Kidney capillary endothelial cell (primary cell): ENCODE data around the gene AUP1.
A peak's percentile ranks its signal among the peaks of the same experiment; 100 is the strongest.
"Not testable (repeated sequence)": the region's sequence is repeated elsewhere in the genome, so short reads cannot be mapped to it uniquely, and the experiment has no call there.

ENCODE experiments used
- DNase-seq: peaks from one replicate; pipeline ENCODE4 v3.0.0-alpha.2; 2018; ENCODE audit warnings: low spot score

AUP1 gene

DNA sequence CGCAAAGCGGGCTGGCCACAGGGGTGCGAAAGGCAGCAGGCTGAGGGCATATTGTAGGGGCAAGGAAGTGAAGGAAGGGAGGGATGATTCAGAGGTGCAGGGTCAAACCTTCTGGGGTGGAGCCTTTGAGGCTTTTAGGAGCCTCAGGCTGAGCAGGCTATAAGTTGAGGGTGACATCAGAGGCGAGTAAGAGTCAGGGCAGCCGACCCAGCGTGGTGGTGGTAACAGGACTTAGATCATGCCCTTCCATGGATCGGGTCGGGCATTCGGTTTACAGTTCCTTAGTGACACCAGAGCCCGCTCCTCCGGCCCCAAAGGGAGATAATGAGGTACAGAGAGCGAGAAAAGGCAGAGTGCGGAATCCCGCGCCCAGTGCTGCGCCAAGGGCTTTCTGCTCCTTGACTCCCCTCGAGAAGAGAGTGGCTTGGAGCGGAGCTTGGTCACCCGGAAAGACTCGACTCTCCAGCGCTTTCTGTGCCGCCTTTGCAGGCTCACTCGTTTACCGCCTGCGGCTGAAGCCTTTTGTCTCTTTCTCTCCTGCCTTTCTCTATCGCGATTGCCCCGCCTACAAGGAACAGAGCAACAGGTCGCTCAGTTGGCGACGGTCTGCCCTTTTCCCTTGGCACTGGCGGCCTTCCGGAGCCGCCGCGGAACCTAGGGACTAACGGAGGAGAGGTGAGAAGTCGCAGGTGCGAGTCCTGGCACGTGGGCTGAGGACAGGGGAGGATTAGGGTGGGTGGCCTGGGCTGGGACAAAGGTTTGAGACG is 30.8 kb downstream of the AUP1 start:
- no peak for DNase-seq

DNA sequence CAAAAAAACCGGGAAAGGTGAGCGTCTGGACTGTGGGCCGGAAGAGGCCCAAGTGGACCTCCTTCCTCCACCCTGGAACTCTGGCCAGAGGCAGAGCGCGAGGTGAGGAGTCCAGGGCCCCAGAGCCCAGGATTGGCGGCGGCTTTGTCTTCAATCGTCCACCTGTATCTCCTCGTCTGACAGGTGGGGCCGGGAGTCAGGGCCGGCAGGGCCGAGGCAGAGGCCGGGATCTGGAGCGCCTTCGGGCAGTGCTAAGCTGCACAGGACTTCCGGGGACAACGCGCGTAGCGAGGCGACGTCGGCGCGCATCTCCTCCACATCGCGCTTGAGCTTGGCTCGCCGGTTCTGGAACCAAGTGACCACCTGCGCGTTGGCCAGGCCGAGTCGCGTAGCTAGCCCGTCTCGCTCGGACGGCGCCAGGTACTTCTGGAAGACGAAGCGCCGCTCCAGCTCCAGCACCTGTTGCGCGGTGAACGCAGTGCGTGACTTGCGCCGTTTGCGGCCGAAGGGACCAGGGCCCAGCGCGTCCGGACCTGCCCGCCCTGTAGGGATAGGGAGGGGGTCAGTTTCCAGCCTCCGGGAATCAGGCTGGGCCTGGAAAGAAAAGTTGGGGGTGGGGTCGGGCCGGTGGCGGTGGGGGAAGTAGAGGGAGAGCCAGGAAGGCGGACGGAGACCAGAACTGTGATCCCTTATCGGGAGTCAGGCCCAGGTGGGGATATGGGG is 31.6 kb downstream of the AUP1 start:
- DNase-seq, result no peak

DNA sequence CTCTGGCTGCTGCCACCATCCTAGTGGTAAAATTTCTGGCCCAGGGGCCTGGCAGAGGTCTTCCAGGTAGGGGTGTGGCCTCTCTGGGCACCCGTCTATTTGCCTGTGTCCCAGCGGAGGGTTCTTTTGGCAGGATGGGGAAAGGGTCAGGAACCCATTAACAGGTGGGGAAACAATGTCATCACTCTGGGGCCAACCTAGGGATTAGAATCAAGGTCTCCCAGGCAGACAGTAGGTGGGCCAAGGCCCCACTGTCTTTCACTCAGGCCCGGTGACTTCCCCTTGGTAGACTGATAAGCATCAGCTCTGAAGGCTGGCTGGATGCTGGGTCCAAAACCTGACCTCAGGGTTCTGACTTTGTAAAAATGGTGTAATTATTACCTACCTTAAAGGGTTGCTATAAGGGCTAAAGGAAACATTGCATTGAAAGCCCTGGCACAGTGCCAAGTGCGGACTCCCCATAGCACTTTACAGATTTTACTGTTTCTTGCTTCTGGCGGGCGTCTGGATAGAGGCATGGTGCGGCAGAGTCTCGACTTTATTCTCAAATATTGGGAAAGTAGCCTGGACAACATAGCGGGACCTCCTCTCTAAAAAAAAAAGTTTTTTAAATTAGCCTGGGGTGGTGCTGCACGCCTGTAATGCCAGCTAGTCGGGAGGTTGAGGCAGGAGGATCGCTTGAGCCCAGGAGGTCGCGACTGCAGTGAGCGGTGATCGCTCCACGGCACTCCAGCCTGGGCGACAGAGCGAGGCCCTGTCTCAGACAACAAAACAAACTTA is 32.3 kb downstream of the AUP1 start:
- DNase-seq, result no peak

DNA sequence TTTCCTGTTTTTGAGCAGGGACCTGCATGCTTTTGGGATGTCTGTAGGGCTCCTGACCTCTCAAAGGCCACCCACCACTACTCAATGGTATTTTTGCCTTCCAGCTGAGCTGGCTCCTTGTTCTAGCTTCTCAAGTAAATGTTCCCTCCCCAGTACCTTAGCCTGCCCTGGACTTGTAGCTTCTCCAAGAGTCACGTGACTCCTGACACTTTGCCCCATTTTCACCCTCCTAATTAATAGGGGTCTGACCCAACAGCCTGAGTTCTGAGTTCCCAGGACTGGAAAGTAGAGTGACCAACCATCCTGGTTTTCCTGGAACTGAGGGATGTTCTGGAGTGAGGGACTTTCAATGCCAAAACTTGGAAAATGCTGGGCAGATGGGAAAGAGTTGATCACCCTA is 34.1 kb downstream of the AUP1 start:
- DNase-seq, result no peak

DNA sequence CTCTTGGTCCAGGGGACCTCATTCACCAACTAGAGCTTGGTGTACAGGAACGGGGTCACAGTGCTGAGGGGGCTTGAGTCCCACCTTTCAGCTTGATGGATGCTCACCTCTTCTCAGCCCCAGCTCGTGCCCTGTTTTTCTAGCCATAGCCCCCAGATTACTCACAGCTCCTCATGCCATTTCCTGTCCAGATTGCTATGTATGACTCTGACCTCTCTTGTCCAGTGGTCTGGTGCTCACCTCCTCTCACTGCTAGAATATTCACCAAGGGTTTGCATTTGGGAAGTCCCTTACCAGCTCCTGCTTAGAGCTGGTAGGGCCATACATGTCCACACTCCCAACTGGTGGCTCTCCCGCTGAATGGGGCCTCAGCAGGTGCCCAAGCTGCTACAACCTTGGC is 36.0 kb downstream of the AUP1 start:
- no peak for DNase-seq

DNA sequence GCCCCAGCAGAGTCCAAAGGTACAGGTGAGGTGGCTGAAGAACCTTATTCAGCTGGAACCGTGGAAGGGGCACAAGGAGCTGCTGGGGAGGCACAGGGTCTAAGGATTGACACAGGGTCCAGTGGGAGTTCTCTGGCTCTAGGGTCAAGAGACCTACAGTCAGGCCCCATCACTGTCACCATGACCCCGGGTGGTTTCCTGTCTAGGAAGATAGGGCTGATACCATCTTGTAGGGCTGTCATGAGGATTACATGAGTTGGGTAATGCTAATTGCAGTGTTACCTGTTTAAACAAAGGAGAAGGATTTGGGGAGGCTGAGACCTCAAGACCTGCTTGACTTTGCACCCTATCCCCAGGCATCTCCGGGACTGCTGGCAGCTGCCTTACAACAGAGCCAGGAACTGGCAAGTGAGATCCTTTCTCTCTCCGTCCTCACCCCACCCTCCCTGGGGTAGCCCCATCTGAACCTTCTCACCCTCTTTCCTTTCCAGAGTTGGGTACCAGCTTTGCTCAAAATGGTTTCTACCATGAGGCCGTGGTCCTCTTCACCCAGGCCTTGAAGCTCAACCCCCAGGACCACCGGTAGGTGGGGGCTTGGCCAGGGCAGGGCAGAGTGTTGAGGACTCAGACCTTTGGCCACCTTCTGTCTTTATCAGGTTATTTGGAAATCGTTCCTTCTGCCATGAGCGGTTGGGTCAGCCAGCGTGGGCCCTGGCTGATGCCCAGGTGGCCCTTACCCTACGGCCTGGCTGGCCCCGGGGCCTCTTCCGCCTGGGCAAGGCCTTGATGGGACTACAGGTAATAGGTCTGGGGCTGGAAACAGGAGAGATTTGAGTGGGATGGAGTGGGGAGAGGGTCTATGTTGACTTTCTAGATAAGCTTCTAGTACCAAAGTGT is 37.6 kb downstream of the AUP1 start:
- no peak for DNase-seq

DNA sequence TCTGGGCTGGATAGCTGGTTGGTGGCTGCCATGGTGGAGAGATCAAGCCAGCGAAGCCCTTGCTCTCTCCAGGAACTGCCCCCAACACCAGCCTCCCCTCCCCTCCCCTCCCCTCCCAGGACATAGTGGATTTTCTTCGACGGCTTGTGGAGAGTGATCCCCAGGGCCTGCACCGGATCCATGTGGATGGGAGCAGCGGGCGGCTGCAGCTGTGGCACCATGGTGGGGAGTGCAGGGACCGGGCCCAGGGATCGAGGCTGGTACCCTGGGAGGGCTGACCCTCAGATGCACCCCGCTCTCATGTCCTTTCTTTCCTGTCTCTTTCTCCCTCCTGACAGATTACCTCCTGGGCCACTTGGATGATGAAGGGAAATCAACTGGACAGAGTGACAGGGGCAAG is 39.6 kb downstream of the AUP1 start:
- no peak for DNase-seq

DNA sequence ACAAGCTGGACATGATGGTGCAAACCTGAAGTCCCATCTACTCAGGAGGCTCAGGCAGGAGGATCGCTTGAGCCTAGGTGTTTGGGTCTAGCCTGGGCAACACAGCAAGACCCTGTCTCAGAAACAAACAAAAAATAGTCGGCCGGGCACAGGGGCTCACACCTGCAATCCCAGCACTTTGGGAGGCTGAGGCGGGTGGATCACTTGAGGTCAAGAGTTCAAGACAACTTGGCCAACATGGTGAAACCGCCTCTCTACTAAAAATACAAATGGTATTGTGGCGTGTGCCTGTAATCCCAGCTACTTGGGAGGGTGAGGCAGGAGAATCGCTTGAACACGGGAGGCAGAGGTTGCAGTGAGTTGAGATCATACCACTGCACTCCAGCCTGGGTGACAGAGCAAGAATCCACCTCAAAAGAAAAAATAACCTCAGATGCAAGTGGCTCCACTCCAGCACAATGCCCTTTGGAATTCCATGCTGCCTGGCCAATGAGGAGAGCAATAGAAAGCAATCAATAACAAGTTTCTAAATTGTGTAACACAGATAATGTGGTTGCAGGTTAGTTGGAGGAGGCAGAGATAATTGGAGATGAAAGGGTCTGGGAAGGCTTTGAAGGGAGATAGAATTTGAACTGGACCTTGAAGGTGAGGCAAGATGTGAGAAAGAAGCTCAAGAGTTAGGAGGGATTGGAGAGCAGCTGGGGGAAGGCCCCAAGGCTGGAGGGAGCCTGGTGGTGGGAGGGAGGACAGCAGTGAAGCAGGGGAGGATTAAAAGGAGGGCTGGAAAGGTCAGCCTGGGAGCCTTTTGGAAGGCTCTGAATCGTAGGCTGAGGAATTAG is 40.6 kb downstream of the AUP1 start:
- no peak for DNase-seq

DNA sequence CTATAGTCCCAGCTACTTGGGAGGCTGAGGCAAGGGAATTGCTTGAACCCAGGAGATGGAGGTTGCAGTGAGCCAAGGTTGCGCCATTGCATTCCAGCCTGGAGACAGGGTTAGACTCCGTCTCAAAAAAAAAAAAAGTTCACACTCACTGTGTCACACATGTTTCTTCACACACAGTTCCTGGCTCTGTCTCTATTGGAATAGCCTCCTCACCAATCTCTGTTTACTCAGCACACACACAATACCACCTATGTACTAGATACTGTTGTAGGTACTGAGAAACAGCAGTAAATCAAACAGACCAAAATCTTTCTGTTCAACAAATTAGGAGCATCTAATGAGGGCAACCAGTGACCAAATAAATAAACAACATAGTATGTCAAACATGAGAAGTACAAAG is 43.4 kb downstream of the AUP1 start:
- DNase-seq, result no peak

DNA sequence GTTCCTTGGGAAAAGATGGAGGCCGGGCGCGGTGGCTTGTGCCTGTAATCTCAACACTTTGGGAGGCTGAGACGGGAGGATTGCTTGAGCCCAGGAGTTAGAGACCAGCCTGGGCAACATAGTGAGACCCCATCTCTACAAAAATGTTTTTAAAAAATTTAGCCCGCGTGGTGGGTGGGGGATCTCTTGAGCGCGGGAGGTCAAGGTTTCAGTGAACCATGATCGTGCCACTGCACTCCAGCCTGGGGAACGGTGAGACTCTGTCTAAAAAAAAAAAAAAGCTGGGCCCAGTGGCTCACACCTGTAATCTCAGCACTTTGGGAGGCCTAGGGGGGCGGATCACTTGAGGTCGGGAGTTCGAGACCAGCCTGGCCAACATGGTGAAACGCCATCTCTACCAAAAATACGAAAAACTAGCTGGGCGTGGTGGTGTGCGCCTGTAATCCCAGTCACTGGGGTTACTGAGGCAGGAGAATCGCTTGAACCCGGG is 45.8 kb downstream of the AUP1 start:
- DNase-seq, result not testable (repeated sequence)

DNA sequence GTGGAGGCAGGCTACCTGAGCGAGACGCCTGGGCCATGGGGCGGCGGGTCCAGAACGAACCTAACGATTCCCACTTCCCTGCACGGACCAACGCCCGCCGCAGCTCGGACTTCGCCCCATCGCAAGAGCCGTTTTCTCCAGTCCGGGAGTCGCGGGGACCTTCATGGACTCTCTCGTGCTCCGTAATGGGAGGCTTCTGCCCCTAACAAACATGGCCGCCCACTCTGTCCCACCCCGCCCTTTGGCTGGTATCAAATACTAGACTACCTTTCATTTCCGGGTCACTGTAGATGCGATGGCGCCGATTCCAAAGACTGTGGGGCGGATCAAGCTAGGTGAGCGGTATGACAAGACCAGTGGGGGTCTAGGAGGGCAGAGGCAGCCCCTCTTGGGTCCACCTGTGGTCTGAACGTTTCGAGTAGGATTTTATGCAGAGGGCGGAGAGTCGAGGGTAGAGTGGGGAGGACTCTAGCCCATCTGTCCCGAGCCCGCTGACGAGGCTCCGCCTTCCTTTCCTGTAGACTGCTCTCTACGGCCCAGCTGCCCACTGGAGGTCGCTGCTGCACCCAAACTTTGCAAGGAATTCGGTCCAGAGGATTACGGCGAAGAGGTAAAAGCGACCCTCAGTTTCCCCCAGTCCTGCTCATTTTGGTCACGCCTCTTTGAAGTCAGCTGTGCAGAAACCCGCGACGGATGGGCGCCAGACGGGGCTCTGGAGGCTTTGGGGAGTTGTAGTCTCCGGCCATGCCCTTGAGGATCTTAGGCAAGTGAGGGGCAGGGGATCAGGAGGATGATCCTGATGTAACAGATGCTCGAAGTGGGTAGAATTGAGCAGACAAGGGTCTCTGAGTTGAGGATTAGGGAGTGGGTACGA is 46.5 kb downstream of the AUP1 start, which contains the start of the genes CCDC142 and TTC31:
Gene CCDC142, minus strand, starts transcription at position 198 of the 874 bp plus-strand sequence. Its CDS starts 161 bp downstream, at position 37.
Gene TTC31, plus strand, starts transcription at position 281 of the 874 bp plus-strand sequence. Its CDS starts 15 bp downstream, at position 296.
- peak; percentile 91 for DNase-seq

DNA sequence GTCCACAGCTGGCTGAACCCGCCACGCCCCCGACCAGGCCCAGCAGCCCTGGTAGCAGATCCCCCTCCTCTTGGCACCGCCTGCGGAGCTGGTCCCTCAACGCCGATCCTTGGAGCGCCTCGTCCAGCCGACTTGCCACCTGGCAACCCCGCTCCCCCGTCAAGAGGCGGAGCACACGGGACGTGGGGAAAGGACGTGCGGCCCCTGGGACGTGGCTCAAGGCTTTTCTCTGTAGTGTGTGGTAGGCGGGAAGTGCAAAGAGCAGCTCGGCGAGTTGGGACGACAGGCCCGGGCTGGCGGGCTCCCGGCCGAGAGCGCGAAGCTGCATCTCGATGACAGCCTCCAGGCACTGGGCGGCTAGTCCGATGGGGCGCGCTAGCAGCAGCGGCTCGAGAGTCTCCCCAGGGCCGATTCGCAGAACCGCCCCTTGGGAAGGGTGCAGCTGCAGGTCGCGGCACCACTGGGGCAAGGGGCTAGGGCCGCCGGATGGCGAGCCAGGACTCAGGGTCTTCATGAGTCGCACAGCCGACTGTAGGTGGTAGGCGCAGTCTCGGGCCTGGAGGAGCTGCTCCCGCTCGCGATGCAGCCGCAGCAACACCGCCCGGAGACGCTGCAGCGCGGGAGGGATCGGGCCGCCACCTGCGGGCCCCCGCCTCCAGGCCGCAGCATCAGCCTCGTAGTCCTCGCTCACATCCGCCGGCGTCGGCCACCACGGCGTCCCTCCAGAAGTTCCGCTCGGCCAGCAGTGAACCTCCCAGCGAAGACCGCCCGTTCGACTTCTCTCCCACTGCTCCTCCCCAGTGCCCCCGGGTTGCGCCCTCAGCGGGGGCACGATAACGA is 47.3 kb downstream of the AUP1 start:
- no peak for DNase-seq

DNA sequence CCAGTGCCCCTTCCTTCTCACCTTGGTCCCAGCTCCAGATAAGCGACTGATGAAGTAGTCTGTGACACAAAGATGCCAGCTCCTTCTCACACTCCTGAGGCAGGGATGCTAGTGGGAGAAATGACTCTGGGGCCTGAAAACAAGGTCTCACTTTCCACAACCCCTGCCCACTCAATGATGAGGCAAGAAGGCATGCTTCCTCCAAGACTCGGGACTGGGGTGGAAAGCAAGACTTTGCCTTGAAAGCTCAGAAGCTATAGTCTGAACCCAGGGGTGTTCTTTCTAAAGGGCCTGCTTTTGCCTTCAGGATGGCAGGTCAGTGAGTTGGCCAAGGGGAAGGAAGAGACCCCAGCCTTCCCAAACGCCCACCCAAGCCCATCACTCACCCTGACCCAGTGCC is 48.1 kb downstream of the AUP1 start:
- DNase-seq, result no peak
